GM19324 (cell line): ENCODE results near the gene GPC1.

Experiments
- ATAC-seq: cut with Tn5 transposase; IDR thresholded peaks from one replicate; pipeline ENCODE4 v1.9.1; 2021; ENCODE audit warnings: mild to moderate bottlenecking, moderate library complexity; ENCODE audit not compliant: unreplicated experiment, low FRiP score

GPC1 gene

GRCh38 chr2:240508832-240509545 lies 73.5 kb downstream of the GPC1 start:
- ATAC-seq = no peak

- ATAC-seq = no peak
Observed at GRCh38 chr2:240509667-240510512, 74.4 kb downstream of the GPC1 start.

- ATAC-seq = no peak
Observed at GRCh38 chr2:240510513-240511210, 75.2 kb downstream of the GPC1 start.

GRCh38 chr2:240511351-240512108 lies 76.1 kb downstream of the GPC1 start:
- ATAC-seq = no peak

GRCh38 chr2:240512109-240512485 lies 76.6 kb downstream of the GPC1 start:
- ATAC-seq = no peak

GRCh38 chr2:240512666-240513535 lies 77.4 kb downstream of the GPC1 start:
- ATAC-seq = no peak

- peak; percentile 79 for ATAC-seq
Observed at GRCh38 chr2:240513549-240514287, 78.3 kb downstream of the GPC1 start.

GRCh38 chr2:240514631-240515030 lies 79.2 kb downstream of the GPC1 start:
- no peak for ATAC-seq

GRCh38 chr2:240517342-240517741 lies 81.9 kb downstream of the GPC1 start:
- no peak for ATAC-seq
